ENCODE measurements around the gene TEKT5.

Gene TEKT5

DNA sequence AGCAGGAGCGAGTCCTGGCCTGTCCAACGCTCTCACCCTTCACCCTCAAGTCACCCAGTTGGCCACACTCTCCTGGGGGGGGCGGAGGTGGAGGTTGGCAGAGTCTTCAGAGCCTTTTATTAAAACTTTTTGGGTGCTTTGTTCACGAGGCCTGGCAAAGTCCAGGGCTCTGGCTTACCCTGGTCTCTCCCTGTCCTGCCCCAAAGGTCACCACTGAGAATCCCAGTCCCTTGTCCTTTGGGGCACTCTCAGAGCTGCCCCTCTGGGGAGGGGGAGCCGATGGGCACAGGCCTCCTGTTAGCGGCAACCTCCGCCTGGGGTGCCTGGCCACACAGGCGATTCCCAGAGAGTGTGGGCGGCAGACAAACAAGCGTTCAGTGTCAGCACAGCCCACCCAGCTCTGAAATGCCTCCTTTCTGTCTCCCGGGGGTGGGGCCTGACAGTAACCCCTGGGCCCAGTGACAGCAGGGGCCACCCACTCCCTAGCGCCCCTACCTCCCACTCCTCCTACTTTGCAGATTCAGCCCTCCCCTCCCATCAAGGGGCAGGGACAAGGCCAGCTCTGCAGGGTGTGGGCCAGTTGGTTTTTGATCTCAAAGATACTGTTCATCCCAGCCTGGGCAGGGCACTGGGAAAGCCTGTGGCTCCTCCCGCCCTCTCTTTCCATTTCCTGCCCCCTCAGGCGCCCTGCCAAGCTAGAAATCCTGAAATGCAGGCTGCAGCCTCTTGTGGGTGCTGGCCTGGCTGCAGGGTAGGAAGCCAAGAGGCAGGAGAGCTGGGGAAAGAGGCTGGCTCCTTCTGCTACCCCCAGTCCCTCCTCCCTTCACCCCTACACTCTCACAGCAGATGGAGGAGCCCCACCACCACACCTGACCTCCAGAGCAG is 77.7 kb downstream of the TEKT5 start:
- peaks cover 2% of the 10 kb centered on the region for H3K27me3 ChIP-seq (ENCODE audit: insufficient read depth, poor library complexity, severe bottlenecking)
- TF ChIP-seq CTCF (IDR thresholded peaks at IDR 0.05; ENCODE audit: insufficient read depth, low read length), result no peak
- no peak for TF ChIP-seq GABPA (IDR thresholded peaks at IDR 0.05; ENCODE audit: low read depth)
- TF ChIP-seq REST (IDR thresholded peaks at IDR 0.05; ENCODE audit: insufficient replicate concordance, low read depth), result no peak
- TF ChIP-seq POLR2AphosphoS5 (IDR thresholded peaks at IDR 0.05; ENCODE audit: low read depth), result no peak
- TF ChIP-seq SPI1 (IDR thresholded peaks at IDR 0.05; ENCODE audit: borderline replicate concordance, low read depth), result no peak
- H3K4me3 ChIP-seq (replicated peaks; ENCODE audit: insufficient read depth, low read length), result no peak overlapping the region
- no peak for DNase-seq (ENCODE audit: low read depth in 1 of 2, low spot score in 1 of 2)
- no peak overlapping the region for H3K27ac ChIP-seq (replicated peaks)

DNA sequence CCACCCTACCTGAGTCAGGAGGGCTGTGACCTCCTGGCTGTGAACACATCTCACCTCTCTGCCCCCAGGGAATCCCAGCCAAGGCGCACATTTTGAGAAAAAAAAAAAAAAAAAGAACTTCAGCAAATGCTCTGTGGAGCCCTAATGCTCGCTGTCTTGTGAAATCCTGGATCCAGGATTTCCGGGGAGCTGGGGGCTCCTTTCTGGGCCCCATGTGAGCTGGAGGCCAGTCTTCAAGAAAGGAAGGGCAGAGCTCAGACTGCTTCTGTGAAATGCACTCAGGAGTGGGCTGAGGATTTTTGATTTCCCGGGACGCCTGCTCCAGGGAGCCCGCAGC is 78.3 kb downstream of the TEKT5 start:
- TF ChIP-seq SPI1 (IDR thresholded peaks at IDR 0.05; ENCODE audit: borderline replicate concordance, low read depth) (no peak), POLR2AphosphoS5 (IDR thresholded peaks at IDR 0.05; ENCODE audit: low read depth) (no peak)
- Histone ChIP-seq H3K4me3 (replicated peaks; ENCODE audit: insufficient read depth, low read length) (no peak overlapping the region), H3K27ac (replicated peaks) (no peak overlapping the region), H3K27me3 (ENCODE audit: insufficient read depth, poor library complexity, severe bottlenecking) (peaks cover 2% of the 10 kb centered on the region)
- DNase-seq (ENCODE audit: low read depth in 1 of 2, low spot score in 1 of 2), result no peak

DNA sequence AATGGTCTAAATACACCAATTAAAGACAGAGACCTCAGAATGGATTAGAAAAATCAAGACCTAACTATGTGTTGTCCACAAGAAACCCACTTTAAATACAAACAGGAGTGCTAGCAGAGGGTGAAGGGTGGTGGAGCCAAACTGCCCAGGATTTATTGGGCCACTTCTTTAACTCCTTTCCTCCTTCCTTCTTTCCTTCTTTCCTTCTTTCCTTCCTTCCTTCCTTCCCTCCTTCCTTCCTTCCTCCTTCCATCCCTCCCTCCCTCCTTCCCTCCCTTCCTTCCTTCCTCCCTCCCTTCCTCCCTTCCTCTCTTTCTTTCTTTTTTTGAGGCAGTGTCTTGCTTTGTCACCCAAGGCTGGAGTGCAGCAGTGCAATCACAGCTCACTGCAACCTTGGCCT is 80.0 kb downstream of the TEKT5 start:
- TF ChIP-seq CTCF (IDR thresholded peaks at IDR 0.05; ENCODE audit: insufficient read depth, low read length) (no peak), GABPA (IDR thresholded peaks at IDR 0.05; ENCODE audit: low read depth) (no peak), REST (IDR thresholded peaks at IDR 0.05; ENCODE audit: insufficient replicate concordance, low read depth) (no peak), POLR2AphosphoS5 (IDR thresholded peaks at IDR 0.05; ENCODE audit: low read depth) (no peak), SPI1 (IDR thresholded peaks at IDR 0.05; ENCODE audit: borderline replicate concordance, low read depth) (no peak)
- DNase-seq (ENCODE audit: low read depth in 1 of 2, low spot score in 1 of 2), result no peak
- Histone ChIP-seq H3K4me3 (replicated peaks; ENCODE audit: insufficient read depth, low read length) (no peak overlapping the region), H3K27ac (replicated peaks) (no peak overlapping the region), H3K27me3 (ENCODE audit: insufficient read depth, poor library complexity, severe bottlenecking) (peaks cover 2% of the 10 kb centered on the region)

DNA sequence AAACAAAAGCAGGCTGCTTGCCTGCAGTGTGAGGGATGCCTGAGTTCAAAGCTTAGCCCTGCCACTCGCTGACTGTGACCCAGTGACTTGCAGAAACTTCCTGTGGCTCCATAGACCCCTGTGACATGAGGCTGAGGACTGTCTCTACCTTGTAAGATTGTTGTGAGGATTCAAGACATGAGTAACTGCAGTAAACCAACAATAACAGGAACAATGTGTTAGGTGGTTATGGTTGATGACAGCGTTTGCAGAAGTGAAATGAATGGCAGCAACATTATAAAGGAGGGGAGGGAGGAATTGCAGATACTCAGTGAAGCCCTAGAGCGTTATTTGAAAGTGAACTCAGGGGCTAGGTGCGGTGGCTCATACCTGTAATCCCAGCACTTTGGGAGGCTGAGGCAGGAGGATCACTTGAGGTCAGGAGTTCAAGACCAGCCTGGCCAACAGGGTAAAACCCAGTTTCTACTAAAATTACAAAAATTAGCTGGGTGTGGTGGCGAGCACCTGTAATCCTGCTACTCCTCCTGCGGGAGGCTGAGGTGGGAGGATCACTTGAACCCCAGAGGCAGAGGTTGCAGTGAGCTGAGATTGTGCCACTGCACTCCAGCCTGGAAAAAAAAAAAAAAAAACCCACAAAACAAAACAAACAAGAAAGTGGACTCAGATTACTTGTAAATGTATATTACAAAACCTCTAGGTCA is 80.8 kb downstream of the TEKT5 start:
- no peak for DNase-seq (ENCODE audit: low read depth in 1 of 2, low spot score in 1 of 2)
- Histone ChIP-seq H3K27me3 (ENCODE audit: insufficient read depth, poor library complexity, severe bottlenecking) (no peaks in the 10 kb centered on the region), H3K27ac (replicated peaks) (no peak overlapping the region), H3K4me3 (replicated peaks; ENCODE audit: insufficient read depth, low read length) (no peak overlapping the region)
- no peak for TF ChIP-seq GABPA (IDR thresholded peaks at IDR 0.05; ENCODE audit: low read depth)
- TF ChIP-seq POLR2AphosphoS5 (IDR thresholded peaks at IDR 0.05; ENCODE audit: low read depth), result no peak
- TF ChIP-seq CTCF (IDR thresholded peaks at IDR 0.05; ENCODE audit: insufficient read depth, low read length), result no peak
- TF ChIP-seq REST (IDR thresholded peaks at IDR 0.05; ENCODE audit: insufficient replicate concordance, low read depth), result no peak
- no peak for TF ChIP-seq SPI1 (IDR thresholded peaks at IDR 0.05; ENCODE audit: borderline replicate concordance, low read depth)
